Upper lobe of right lung (tissue), 1 donor: ENCODE results near the gene SPDYE5. TPM values are rescaled to one million over a fixed set of nuclear protein-coding genes. Genes with fewer than 3 reads are reported as not detected.

Experiments
- ATAC-seq: fragments of 200-7000 bp; cut with Tn5 transposase; one replicate; pipeline ENCODE4 v1.9.1; 2020; ENCODE audit warnings: mild to moderate bottlenecking, moderate library complexity
- DNase-seq: peaks from one replicate; pipeline ENCODE4 v3.0.0-alpha.2; 2020
- H3K27ac ChIP-seq: fragments of 200-600 bp; one replicate; pipeline ENCODE4 v1.8.0; 2022
- H3K27me3 ChIP-seq: fragments of 200-600 bp; one replicate; pipeline ENCODE4 v1.8.0; 2022; ENCODE audit warnings: mild to moderate bottlenecking
- H3K36me3 ChIP-seq: fragments of 200-600 bp; one replicate; pipeline ENCODE4 v1.8.0; 2022
- H3K4me1 ChIP-seq: fragments of 200-600 bp; one replicate; pipeline ENCODE4 v1.8.0; 2022
- H3K4me3 ChIP-seq: fragments of 200-600 bp; one replicate; pipeline ENCODE4 v1.8.0; 2022; ENCODE audit warnings: mild to moderate bottlenecking
- H3K9me3 ChIP-seq: fragments of 200-600 bp; one replicate; pipeline ENCODE4 v1.8.0; 2022
- intact Hi-C: fragments of 100-400 bp; cut with DNase I; formaldehyde crosslinking; loops from one replicate; pipeline ENCODE4 v1.11.0; 2022
- total RNA-seq: library from RNA; stranded (reverse); fragmentation: NEBNext Ultra II Directional; extraction: Animal tissue kit (Norgen Biotek cat#: 25700); gene quantifications from one replicate; pipeline ENCODE4 v1.2.1, GENCODE V29; 2021
- TF ChIP-seq, protein P1 (sequence below): fragments of 200-600 bp; IDR thresholded peaks from one replicate; pipeline ENCODE4 v1.8.0; 2022; ENCODE audit warnings: antibody characterized with exemption
- donor health status: DM: no; HTN: yes; CAD: no; lungs with severe emphysema.

Gene SPDYE5
- total RNA-seq, 1 donor from 2014 or later = not detected

DNA sequence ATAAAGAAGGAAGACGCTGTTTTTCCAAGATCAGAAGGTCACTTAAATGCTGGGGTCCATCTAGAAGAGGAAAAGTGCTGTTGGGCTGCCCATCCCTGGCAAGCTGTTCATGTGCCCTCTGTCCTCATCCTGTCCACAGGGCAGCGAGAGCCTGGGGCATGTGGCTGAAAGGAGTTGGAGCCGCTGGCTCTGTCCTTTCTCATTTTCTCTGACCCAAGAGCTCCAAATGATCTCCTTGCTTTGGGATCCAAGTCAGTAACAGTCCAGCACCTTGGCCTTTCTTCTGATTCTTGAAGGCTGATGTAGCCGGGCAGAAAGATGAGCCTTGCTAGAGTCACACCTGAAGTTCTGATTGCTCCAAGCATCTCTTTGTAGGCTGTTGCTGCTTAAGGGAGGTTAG lies 44.4 kb downstream of the SPDYE5 start:
- DNase-seq = peak; percentile 36
- TF ChIP-seq, protein P1, sequence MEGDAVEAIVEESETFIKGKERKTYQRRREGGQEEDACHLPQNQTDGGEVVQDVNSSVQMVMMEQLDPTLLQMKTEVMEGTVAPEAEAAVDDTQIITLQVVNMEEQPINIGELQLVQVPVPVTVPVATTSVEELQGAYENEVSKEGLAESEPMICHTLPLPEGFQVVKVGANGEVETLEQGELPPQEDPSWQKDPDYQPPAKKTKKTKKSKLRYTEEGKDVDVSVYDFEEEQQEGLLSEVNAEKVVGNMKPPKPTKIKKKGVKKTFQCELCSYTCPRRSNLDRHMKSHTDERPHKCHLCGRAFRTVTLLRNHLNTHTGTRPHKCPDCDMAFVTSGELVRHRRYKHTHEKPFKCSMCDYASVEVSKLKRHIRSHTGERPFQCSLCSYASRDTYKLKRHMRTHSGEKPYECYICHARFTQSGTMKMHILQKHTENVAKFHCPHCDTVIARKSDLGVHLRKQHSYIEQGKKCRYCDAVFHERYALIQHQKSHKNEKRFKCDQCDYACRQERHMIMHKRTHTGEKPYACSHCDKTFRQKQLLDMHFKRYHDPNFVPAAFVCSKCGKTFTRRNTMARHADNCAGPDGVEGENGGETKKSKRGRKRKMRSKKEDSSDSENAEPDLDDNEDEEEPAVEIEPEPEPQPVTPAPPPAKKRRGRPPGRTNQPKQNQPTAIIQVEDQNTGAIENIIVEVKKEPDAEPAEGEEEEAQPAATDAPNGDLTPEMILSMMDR = no peak
- no peaks in the 10 kb centered on the region for H3K27me3 ChIP-seq
- H3K9me3 ChIP-seq = no peaks in the 10 kb centered on the region
- H3K27ac ChIP-seq = no peak overlapping the region
- H3K36me3 ChIP-seq = peaks cover 57% of the 10 kb centered on the region
- no peak for ATAC-seq
- H3K4me3 ChIP-seq = no peak overlapping the region
- H3K4me1 ChIP-seq = peaks cover 6% of the 10 kb centered on the region
- intact Hi-C loops = no loop called here

DNA sequence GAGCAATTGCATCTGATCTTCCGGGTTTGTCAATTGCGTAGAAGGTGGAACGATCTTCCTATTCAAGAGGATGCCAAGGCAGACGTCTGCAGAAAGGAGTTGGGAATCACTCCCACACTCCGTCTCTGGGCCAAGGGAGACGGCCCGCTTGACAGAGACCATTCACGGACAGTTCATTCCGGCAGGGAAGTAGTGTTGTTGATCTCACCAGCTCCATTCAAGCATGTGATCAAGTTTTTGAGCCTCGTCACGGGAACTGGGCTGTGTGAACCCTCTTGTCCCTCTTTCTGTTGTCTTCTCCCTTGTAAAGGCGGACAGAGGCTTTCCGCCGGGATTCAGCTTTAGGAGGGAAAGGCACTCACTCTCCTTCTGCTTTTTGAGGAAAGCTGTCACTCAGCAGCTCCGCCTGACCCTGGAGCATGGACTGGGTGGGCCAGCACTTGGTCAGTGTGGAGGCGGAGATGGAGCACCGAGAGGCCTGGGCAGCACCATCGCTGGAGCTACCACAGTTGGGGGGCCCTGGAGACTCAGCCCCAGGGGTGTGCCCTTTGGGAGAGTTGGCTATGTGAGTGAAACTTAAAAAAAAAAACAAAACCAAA lies 44.9 kb downstream of the SPDYE5 start:
- no peak overlapping the region for H3K27ac ChIP-seq
- no peak overlapping the region for H3K4me3 ChIP-seq
- DNase-seq (peak; percentile 6), ATAC-seq (peak; percentile 24)
- H3K4me1 ChIP-seq = peaks cover 6% of the 10 kb centered on the region
- intact Hi-C loops = no loop called here
- TF ChIP-seq, protein P1 = no peak
- no peaks in the 10 kb centered on the region for H3K9me3 ChIP-seq
- no peaks in the 10 kb centered on the region for H3K27me3 ChIP-seq
- peaks cover 62% of the 10 kb centered on the region for H3K36me3 ChIP-seq

- H3K36me3 ChIP-seq = peaks cover 69% of the 10 kb centered on the region
- H3K27ac ChIP-seq = no peak overlapping the region
- no peaks in the 10 kb centered on the region for H3K9me3 ChIP-seq
- peaks cover 6% of the 10 kb centered on the region for H3K4me1 ChIP-seq
- H3K27me3 ChIP-seq = no peaks in the 10 kb centered on the region
- no peak overlapping the region for H3K4me3 ChIP-seq
- intact Hi-C loops = no loop called here
- DNase-seq (peak; percentile 31), ATAC-seq (no peak)
- TF ChIP-seq, protein P1 = no peak
These were observed 45.6 kb downstream of the SPDYE5 start for GRCh38 chr7:75537731-75538130.

GRCh38 chr7:75546237-75547015 lies 54.3 kb downstream of the SPDYE5 start:
- ATAC-seq (no peak), DNase-seq (no peak)
- intact Hi-C loops = no loop called here
- TF ChIP-seq, protein P1 = no peak
- no peak overlapping the region for H3K4me3 ChIP-seq
- H3K4me1 ChIP-seq = no peaks in the 10 kb centered on the region
- H3K27ac ChIP-seq = no peak overlapping the region
- H3K27me3 ChIP-seq = no peaks in the 10 kb centered on the region
- no peaks in the 10 kb centered on the region for H3K9me3 ChIP-seq
- H3K36me3 ChIP-seq = peaks cover 92% of the 10 kb centered on the region

Other genes with a start within 250 kb of the SPDYE5 start
- gene TRIM73, start 96.7 kb upstream of the SPDYE5 start, total RNA-seq = 4.4 TPM
- gene POM121C, start 6.0 kb upstream of the SPDYE5 start, total RNA-seq = 38.5 TPM
- gene HIP1, start 246.6 kb downstream of the SPDYE5 start, total RNA-seq = 86.2 TPM